Keratinocyte (primary cell): ENCODE data around the gene TMPRSS12. TPM values are rescaled to one million over a fixed set of nuclear protein-coding genes. Genes with fewer than 3 reads are reported as not detected.

Experiments used
- DNase-seq: peaks from one replicate; pipeline ENCODE4 v3.0.0-alpha.2; 2011; ENCODE audit warnings: low read depth, missing footprints, low spot score
- FAIRE-seq: peaks from 2 replicates; lab custom pipeline; 2011; peaks lifted over from hg19 to GRCh38; lab: Jason Lieb, UNC
- H2AFZ ChIP-seq: 2 replicates; pipeline ENCODE4 v1.6.0; 2012; ENCODE audit warnings: low read length, control low read depth, inconsistent platforms; ENCODE audit not compliant: control insufficient read depth
- H3K27ac ChIP-seq: 2 replicates; pipeline ENCODE4 v1.5.1; 2011; ENCODE audit warnings: low read length; ENCODE audit not compliant: control insufficient read depth, insufficient read depth
- H3K27me3 ChIP-seq: 3 replicates; pipeline ENCODE4 v1.6.0; 2011; ENCODE audit warnings: low read length; ENCODE audit not compliant: control insufficient read depth, insufficient read depth; ENCODE audit errors: extremely low read depth
- H3K36me3 ChIP-seq, 2 experiments: 2 replicates in 1 of 2; 3 replicates in 1 of 2; pipeline ENCODE4 v1.5.1; 2011; ENCODE audit warnings: low read length in 2 of 2, mild to moderate bottlenecking in 1 of 2; ENCODE audit not compliant: control insufficient read depth in 2 of 2, insufficient read depth in 2 of 2; ENCODE audit errors: extremely low read depth in 1 of 2
- H3K4me1 ChIP-seq: 3 replicates; pipeline ENCODE4 v1.5.1; 2011; ENCODE audit warnings: low read length; ENCODE audit not compliant: control insufficient read depth, insufficient read depth; ENCODE audit errors: extremely low read depth
- H3K4me2 ChIP-seq: 3 replicates; pipeline ENCODE4 v1.6.0; 2011; ENCODE audit warnings: low read depth, low read length; ENCODE audit not compliant: control insufficient read depth, insufficient read depth; ENCODE audit errors: extremely low read depth
- H3K4me3 ChIP-seq, 3 experiments: fragments of 200-600 bp in 1 of 3; sonication (generic) in 1 of 3; 2 replicates in 2 of 3; 3 replicates in 1 of 3; pipeline ENCODE4 v1.5.1; 2011 to 2016; ENCODE audit warnings: low read length in 3 of 3, mild to moderate bottlenecking in 3 of 3, control low read depth in 2 of 3, inconsistent platforms in 1 of 3, low read depth in 1 of 3, mixed read lengths in 1 of 3, mixed run types in 1 of 3, moderate library complexity in 1 of 3; ENCODE audit not compliant: control insufficient read depth in 2 of 3, insufficient read depth in 2 of 3; ENCODE audit errors: extremely low read depth in 1 of 3
- H3K79me2 ChIP-seq: 2 replicates; pipeline ENCODE4 v1.6.0; 2012; ENCODE audit warnings: low read length; ENCODE audit not compliant: control insufficient read depth, insufficient read depth
- H3K9ac ChIP-seq: 3 replicates; pipeline ENCODE4 v1.6.0; 2011; ENCODE audit warnings: low read length; ENCODE audit not compliant: control insufficient read depth, insufficient read depth; ENCODE audit errors: extremely low read depth
- H3K9me1 ChIP-seq: 3 replicates; pipeline ENCODE4 v1.6.0; 2011; ENCODE audit warnings: low read length; ENCODE audit not compliant: control insufficient read depth, insufficient read depth; ENCODE audit errors: extremely low read depth
- H3K9me3 ChIP-seq: 2 replicates; pipeline ENCODE4 v1.5.1; 2012; ENCODE audit warnings: low read depth, low read length; ENCODE audit not compliant: control insufficient read depth
- H4K20me1 ChIP-seq: 3 replicates; pipeline ENCODE4 v1.6.0; 2011; ENCODE audit warnings: low read length; ENCODE audit not compliant: control insufficient read depth, insufficient read depth; ENCODE audit errors: extremely low read depth
- EZH2 ChIP-seq: IDR thresholded peaks from one replicate; pipeline ENCODE4 v1.6.1; 2012; ENCODE audit warnings: inconsistent platforms, mild to moderate bottlenecking, low read length, moderate library complexity
- dilution Hi-C: fragments of 300-500 bp; cut with MboI; formaldehyde crosslinking; loops from one replicate; pipeline ENCODE4 v1.7.0; 2020; ENCODE audit warnings: low sequenced_read_pairs; ENCODE audit not compliant: extremely low pct_ligation_motif_present
- polyA plus RNA-seq, 5 experiments: library from polyadenylated mRNA; depleted of rRNA in 3 of 5; stranded (reverse) in 3 of 5; stranded (forward) in 1 of 5; unstranded in 1 of 5; fragments of >200 nt; gene quantifications; 1 replicate in 1 of 5; 2 replicates in 3 of 5; 3 replicates in 1 of 5; pipeline versions ENCODE4 v1.2.1 to v1.2.3, GENCODE V29; 2011 to 2012; ENCODE audit warnings: missing spikeins in 2 of 5, low read depth in 1 of 5, low replicate concordance in 1 of 5
- TF ChIP-seq, protein P1 (sequence below), 3 experiments: IDR thresholded peaks in 1 of 3; conservative IDR thresholded peaks in 1 of 3; optimal IDR thresholded peaks in 1 of 3; 2 replicates in 2 of 3; 3 replicates in 1 of 3; pipeline versions ENCODE3 to v1.5.1; 2011; ENCODE audit warnings: low read length in 3 of 3, mild to moderate bottlenecking in 3 of 3, moderate library complexity in 2 of 3, control low read depth in 1 of 3, inconsistent platforms in 1 of 3; ENCODE audit not compliant: insufficient read depth in 2 of 3; ENCODE audit errors: extremely low read depth in 1 of 3

Gene TMPRSS12
- polyA plus RNA-seq, 1 donor (not counting 4 experiments of a cell fraction or from before 2014, with no cell fraction given): not detected

- TF ChIP-seq, protein P1, sequence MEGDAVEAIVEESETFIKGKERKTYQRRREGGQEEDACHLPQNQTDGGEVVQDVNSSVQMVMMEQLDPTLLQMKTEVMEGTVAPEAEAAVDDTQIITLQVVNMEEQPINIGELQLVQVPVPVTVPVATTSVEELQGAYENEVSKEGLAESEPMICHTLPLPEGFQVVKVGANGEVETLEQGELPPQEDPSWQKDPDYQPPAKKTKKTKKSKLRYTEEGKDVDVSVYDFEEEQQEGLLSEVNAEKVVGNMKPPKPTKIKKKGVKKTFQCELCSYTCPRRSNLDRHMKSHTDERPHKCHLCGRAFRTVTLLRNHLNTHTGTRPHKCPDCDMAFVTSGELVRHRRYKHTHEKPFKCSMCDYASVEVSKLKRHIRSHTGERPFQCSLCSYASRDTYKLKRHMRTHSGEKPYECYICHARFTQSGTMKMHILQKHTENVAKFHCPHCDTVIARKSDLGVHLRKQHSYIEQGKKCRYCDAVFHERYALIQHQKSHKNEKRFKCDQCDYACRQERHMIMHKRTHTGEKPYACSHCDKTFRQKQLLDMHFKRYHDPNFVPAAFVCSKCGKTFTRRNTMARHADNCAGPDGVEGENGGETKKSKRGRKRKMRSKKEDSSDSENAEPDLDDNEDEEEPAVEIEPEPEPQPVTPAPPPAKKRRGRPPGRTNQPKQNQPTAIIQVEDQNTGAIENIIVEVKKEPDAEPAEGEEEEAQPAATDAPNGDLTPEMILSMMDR (optimal IDR thresholded peaks at IDR 0.05 in 1 of 3, IDR thresholded peaks at IDR 0.05 in 1 of 3, conservative IDR thresholded peaks at IDR 0.05 in 1 of 3; ENCODE audit: extremely low read depth in 1 of 3, insufficient read depth in 2 of 3, low read length in 3 of 3): no peak
- no peak for TF ChIP-seq EZH2
- FAIRE-seq (no peak), DNase-seq (no peak)
- Histone ChIP-seq H3K79me2 (no peaks in the 10 kb centered on the region), H3K27me3 (no peaks in the 10 kb centered on the region), H3K36me3 (no peaks in the 10 kb centered on the region), H4K20me1 (no peaks in the 10 kb centered on the region), H2AFZ (peak overlapping the region; percentile 86), H3K9me3 (no peaks in the 10 kb centered on the region), H3K9ac (peak overlapping the region; percentile 46), H3K4me2 (peak overlapping the region; percentile 88), H3K4me3 (peak overlapping the region in 2 of 3 experiments; percentile 68 to 74), H3K9me1 (peaks cover 3% of the 10 kb centered on the region), H3K27ac (peak overlapping the region; percentile 38), H3K4me1 (peaks cover 45% of the 10 kb centered on the region)
- dilution Hi-C loops: no loop called here
Measured at GRCh38 chr12:50924131-50924438, 81.4 kb downstream of the TMPRSS12 start.

- peaks cover 3% of the 10 kb centered on the region for H3K9me1 ChIP-seq
- peaks cover 45% of the 10 kb centered on the region for H3K4me1 ChIP-seq
- no peaks in the 10 kb centered on the region for H3K36me3 ChIP-seq
- H3K9ac ChIP-seq: peak overlapping the region; percentile 46
- H4K20me1 ChIP-seq: no peaks in the 10 kb centered on the region
- TF ChIP-seq, protein P1 (optimal IDR thresholded peaks at IDR 0.05 in 1 of 3, IDR thresholded peaks at IDR 0.05 in 1 of 3, conservative IDR thresholded peaks at IDR 0.05 in 1 of 3; ENCODE audit: extremely low read depth in 1 of 3, insufficient read depth in 2 of 3, low read length in 3 of 3): no peak
- TF ChIP-seq EZH2: no peak
- H3K27me3 ChIP-seq: no peaks in the 10 kb centered on the region
- no peaks in the 10 kb centered on the region for H3K79me2 ChIP-seq
- dilution Hi-C loops: no loop called here
- DNase-seq (no peak), FAIRE-seq (peak; percentile 83)
- H3K4me2 ChIP-seq: peak overlapping the region; percentile 88
- H2AFZ ChIP-seq: peak overlapping the region; percentile 86
- peak overlapping the region; percentile 38 for H3K27ac ChIP-seq
- no peaks in the 10 kb centered on the region for H3K9me3 ChIP-seq
- peak overlapping the region; percentile 17 to 74 (median 68) for H3K4me3 ChIP-seq
Measured at GRCh38 chr12:50924439-50925341, 82.0 kb downstream of the TMPRSS12 start.
